NCI-H226 (cell line): ENCODE measurements around the gene TTC29.
"Not testable (repeated sequence)": the region's sequence is repeated elsewhere in the genome, so short reads cannot be mapped to it uniquely, and the experiment has no call there.

Experiments used
- DNase-seq: peaks from one replicate; pipeline ENCODE4 v3.0.0-alpha.2; 2015

The TTC29 gene

DNA sequence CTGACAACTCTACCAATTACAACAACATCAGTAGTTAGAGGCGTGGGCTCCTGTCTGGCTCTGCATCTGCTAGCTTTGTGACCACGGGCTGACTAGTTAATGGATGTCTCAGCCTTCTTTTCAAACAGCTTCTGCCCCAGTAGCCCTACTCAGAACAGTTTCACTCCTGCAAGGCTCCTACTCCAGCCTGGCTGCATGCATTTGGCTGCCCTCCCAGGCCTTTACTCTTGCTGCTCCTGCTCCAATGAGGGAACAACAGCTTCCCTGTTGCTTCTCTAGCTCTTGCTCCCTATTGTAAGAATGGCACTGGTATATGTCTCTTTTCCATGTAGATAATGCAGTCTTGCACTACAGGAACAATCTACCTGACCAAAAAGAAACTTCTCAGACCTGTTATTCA lies 93.3 kb downstream of the TTC29 start:
- no peak for DNase-seq

DNA sequence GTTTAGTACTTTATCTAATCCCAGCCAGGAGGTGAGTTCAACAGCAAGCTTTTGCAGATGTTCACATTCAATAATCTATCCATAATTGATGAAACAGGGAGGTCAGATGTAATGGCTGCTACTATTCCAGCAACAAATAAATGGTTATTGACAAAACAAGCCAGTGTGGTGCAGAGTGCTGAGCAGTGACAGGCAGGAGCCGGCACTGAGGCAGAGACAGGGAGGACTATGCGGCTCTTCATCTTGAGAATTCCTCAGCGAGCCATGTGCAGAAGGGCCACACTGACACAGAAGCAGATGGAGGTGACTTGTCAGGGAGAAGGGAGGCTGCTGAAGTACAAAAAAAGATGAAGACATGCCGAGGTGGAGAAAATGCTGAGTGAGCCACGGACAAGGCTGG lies 98.3 kb downstream of the TTC29 start:
- no peak for DNase-seq

DNA sequence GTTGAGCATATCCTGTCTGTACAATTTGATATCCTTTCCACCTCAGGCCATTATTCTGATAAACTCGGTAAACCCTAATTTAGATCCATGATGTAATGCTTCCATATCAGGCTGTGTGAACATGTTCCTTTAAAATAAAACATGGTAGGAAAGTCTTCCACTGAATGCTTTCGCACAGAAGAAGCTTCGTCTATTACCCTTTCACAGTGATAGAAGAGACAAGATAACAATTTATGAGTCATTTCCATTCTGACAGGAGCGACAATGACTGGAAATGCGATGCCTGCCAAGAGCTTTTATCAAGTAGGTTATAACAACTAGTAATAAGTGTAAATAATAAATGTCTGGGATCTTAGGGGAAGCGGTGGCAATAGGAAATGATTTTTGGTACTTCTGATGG lies 98.8 kb downstream of the TTC29 start:
- DNase-seq, result no peak

GRCh38 chr4:146844761-146845160 lies 100.9 kb downstream of the TTC29 start:
- no peak for DNase-seq

DNA sequence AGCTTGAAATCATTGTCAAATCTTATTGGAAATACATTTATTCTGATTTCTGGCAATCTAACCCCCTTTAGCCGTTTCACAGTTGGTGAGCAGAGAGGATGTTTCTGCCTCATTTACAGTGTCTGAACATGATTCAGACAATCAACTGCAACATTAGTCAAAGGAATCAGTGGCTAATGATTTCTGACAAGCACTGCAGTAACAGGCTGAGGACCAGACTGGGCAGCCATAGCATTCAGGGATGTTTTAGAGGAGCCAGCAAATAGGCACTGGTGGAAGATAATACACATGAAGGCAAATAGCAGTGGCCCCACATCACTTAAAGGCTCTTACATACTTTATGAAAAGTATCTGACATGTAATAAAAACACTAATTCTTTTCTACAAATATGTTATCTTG lies 102.8 kb downstream of the TTC29 start:
- DNase-seq, result no peak

DNA sequence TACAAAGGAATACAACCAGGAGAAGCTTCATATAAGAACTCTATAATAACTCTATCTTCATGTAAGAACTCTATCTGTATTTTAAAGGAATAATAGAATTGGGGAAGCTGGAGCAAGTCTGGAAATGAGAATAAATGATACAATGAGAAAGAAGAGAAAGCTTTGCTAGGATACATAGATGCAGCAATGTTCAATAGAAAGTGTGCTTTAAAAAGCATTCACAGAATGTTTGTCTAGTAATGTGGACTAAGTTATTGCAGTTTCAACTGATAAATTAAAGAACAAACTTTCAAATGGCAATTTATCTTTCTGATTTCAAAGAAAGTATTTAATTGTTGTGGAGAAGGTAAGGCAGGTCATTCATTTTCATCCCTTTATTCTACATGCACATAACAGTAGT lies 104.9 kb downstream of the TTC29 start:
- DNase-seq, result no peak

GRCh38 chr4:146835096-146835495 lies 110.6 kb downstream of the TTC29 start:
- no peak for DNase-seq

DNA sequence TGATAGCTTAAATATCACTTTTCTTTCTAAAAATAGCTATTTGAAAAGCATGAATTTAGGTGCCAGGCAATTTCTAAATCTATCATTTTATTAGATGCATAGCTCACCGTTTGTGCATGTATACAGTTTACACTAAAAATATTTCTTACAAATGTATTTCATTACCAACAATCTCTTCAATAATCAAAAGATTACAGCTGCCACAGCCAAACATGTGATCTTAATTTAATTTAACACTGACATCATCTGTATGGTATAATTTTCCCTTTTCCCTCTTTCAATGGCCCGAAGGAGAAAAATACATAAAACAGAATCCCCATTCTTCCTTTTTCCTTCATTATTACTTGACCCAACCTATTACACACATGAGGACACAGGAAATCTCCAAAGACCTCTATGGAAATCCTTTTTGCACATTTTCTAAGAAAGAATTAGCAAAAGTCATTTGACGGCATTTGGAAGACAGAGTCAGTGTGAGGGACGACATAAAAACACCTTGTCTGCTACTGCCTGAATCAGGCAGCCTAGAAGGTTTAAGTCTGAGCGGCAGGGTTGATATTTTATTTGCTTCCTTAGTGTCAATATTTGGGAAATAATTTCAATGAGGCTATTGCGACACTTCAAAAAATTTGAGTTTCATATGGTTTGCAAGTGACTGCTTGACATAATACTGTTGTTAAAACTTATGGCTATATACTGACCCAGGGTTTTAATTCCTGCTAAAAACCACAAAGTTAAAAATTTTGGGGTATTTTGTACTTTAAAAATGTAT lies 111.2 kb downstream of the TTC29 start:
- DNase-seq, result no peak

DNA sequence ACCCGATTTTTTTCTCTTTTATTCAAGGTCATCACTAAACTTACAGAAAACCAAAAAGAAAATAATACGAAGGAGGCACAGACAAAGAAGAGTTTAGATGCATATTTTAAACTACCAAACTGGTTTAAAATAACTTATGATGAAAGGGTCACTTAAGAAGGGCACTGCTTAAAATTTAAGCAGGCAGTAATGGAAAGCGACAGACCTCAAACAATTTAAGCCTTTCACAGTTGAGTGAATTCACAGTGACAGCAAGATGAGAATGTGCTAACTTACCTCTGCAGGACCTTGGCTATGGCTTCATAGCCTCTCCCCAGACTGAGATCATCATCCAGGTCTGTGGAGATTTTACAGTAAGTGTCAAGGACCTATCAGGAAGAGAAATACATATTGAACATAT lies 112.1 kb downstream of the TTC29 start:
- DNase-seq, result no peak

GRCh38 chr4:146822980-146823379 lies 122.7 kb downstream of the TTC29 start:
- not testable (repeated sequence) for DNase-seq

- peak; percentile 16 for DNase-seq
Observed at GRCh38 chr4:146814750-146815149, 130.9 kb downstream of the TTC29 start.

DNA sequence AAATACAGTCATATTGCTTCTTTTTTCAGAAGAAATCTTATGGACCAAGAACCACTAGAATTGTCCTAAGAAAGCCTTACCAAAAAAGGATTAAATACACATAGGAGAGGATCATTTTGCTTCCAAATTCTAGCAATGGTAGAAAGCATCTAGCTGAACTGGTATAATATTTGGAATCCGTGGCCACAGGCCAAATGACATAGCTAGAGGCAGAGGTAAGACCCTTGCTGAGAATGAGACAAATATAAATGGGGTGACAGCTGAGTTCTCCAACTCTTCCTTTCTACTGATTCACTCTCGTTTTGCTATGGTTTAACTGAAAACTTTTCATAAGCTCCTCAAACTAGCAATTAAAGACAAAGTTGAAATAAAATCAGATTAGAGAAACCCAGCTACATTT lies 150.0 kb downstream of the TTC29 start:
- DNase-seq, result no peak

DNA sequence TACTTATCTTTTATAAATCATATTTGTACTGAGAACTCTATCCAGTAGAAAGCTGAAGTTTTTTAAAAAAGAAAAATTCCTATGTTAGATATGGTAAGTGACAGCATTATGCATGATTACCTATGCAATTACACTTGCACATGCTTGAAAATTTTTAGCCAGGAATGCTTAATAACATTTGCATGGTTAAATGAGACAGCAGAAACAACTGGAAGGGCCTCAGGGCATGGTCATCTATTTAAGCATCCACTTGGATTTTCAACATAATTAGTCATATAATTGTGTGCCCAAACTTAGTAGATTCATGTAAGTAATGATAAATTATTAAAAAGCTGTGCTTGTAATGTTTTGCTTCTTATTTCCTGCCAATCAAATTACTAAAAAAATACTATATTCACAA lies 151.9 kb downstream of the TTC29 start:
- no peak for DNase-seq

GRCh38 chr4:146791439-146791838 lies 154.2 kb downstream of the TTC29 start:
- DNase-seq, result no peak

GRCh38 chr4:146790515-146790914 lies 155.1 kb downstream of the TTC29 start:
- DNase-seq, result no peak

- no peak for DNase-seq
Observed at GRCh38 chr4:146787731-146788130, 157.9 kb downstream of the TTC29 start.

DNA sequence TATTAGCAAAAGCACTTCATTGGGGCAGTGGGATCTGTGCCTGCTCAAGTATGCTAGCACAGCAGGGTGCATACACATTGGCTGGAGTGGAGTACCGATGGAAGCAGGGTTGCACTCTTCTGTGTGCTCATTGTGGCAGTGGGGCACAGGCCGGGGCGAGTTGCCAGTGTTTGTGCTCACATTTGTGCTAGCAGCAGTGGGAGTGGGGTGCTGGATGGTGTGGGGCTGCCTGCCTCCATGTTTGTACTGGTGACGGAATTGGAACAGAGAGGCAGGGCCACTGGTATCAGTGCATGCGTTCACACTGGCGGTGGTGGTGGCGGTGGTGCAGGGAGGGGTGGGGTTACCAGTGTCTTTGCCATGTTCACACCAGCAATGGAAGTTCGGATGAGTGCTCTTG lies 169.0 kb downstream of the TTC29 start:
- DNase-seq, result no peak

DNA sequence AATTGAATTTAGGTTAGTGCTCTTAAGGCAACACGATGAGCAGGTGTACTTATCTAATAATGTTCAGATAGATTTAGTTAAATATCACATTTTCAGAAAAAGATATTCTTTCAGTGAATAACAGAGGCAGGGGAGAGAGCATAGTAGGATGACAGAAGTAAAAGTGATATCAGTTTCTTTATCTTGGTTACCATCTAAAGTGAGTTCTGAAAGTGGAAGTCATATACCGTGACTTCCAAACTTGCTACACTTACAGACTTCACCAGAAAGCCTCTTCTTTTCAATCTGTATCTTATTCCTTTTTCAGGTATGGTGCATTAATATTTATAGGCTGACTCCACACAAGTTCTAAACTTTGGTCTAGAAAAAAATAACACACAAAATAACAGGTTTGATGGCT lies 182.1 kb downstream of the TTC29 start:
- no peak for DNase-seq

- DNase-seq, result no peak
Observed at GRCh38 chr4:146762016-146762415, 183.6 kb downstream of the TTC29 start.

GRCh38 chr4:146742416-146742815 lies 203.2 kb downstream of the TTC29 start:
- no peak for DNase-seq

- DNase-seq, result no peak
Observed at GRCh38 chr4:146739182-146739581, 206.5 kb downstream of the TTC29 start.

DNA sequence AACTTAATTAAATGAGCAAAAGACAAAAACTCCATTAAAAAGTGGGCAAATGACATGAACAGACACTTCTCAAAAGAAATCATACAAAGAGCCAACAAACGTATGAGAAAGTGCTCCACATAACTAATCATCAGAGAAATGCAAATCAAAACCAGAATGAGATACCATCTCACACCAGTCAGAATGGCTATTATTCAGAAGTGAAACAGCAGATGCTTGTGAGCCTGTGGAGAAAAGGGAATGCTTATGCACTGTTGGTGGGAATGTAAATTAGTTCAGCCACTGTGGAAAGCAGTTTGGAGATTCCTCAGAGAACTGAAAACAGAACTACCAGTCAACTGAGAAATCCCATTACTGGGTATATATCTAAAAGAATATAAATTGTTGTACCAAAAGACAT lies 222.1 kb downstream of the TTC29 start:
- DNase-seq, result not testable (repeated sequence)

GRCh38 chr4:146709956-146710355 lies 235.7 kb downstream of the TTC29 start:
- no peak for DNase-seq

- no peak for DNase-seq
Observed at GRCh38 chr4:146699910-146700309, 245.8 kb downstream of the TTC29 start.

GRCh38 chr4:146674829-146675570 lies 270.7 kb downstream of the TTC29 start:
- no peak for DNase-seq
